ENCODE results near the gene ANKRD28.

Gene ANKRD28

DNA sequence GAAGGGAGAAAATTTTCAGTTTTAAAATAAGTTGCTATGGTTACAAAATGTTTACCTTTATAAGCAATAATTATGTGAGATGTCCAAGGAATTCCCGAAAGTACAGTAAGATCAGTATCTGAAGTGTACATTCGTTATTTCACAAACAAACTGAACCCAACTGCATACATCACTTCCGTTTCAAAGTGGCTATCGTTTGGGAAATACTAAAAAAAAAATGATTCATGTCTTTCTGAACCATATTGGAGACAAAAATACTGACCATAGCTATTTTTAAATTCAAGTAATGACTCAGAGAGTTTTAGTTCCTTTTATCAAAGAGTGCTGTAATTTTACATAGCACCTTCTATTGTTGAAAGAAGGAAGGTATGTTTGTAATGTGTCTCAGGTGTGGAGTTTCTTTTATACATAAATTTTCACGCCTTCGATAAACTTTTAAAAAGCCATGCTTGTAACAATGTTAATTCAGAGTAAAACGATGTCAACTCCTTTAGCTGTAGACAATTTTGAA lies 8.0 kb upstream of the ANKRD28 start:
- Histone ChIP-seq H3K27ac (ENCODE audit: low read depth, low read length, poor library complexity, severe bottlenecking) (no peak overlapping the region), H3K27me3 (ENCODE audit: insufficient read depth, low read length) (no peaks in the 10 kb centered on the region), H3K4me1 (ENCODE audit: insufficient read depth, low read length, severe bottlenecking) (peaks cover 28% of the 10 kb centered on the region), H3K79me2 (ENCODE audit: insufficient read depth, low read length) (peaks cover 64% of the 10 kb centered on the region), H3K9ac (ENCODE audit: low read length) (no peak overlapping the region), H3F3A (ENCODE audit: insufficient read depth, low read length) (no peaks in the 10 kb centered on the region), H3K9me2 (ENCODE audit: low read depth, low read length) (no peaks in the 10 kb centered on the region), H3K9me3 (ENCODE audit: low read length) (no peaks in the 10 kb centered on the region), H2AFZ (ENCODE audit: low read length) (no peak overlapping the region), H4K20me1 (ENCODE audit: insufficient read depth, low read length) (no peaks in the 10 kb centered on the region), H3K4me3 (ENCODE audit: low read depth, low read length, poor library complexity, severe bottlenecking) (no peak overlapping the region), H3K36me3 (ENCODE audit: insufficient read depth, low read length) (peaks cover 4% of the 10 kb centered on the region; the same call in 1 of the 2 replicates), H3K4me2 (ENCODE audit: low read length) (peak overlapping the region; percentile 11; the same call in 1 of the 2 replicates)
- TF ChIP-seq EZH2 (IDR thresholded peaks at IDR 0.05; ENCODE audit: borderline replicate concordance, low read length): no peak
- TF ChIP-seq, protein P1, sequence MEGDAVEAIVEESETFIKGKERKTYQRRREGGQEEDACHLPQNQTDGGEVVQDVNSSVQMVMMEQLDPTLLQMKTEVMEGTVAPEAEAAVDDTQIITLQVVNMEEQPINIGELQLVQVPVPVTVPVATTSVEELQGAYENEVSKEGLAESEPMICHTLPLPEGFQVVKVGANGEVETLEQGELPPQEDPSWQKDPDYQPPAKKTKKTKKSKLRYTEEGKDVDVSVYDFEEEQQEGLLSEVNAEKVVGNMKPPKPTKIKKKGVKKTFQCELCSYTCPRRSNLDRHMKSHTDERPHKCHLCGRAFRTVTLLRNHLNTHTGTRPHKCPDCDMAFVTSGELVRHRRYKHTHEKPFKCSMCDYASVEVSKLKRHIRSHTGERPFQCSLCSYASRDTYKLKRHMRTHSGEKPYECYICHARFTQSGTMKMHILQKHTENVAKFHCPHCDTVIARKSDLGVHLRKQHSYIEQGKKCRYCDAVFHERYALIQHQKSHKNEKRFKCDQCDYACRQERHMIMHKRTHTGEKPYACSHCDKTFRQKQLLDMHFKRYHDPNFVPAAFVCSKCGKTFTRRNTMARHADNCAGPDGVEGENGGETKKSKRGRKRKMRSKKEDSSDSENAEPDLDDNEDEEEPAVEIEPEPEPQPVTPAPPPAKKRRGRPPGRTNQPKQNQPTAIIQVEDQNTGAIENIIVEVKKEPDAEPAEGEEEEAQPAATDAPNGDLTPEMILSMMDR (IDR thresholded peaks at IDR 0.05; ENCODE audit: low read length): no peak

DNA sequence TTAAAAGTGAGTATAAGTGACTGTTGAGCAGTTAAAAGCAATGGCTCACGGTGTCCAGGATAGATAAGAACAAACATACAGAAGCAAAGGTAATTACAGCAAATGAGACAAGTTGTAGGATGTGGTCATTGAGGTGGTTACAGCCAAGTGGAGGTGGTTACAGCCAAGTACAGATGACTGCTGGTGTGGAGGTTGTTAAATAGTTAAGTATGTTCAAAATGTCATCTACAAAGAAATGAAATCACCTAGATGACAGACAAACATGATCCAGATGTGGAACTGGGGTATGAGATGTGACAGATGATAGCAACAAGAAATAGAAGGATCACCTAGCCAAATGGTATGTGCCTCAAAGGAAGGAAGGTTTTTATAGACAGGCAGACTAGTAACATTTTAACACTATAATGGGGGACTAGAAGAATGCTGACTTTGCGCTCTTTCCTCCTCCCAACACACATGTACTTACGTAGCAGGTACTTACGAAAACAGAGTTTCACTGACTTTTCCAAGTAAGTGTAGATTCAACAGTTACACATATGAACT lies 6.8 kb upstream of the ANKRD28 start:
- H3K4me1 ChIP-seq (ENCODE audit: insufficient read depth, low read length, severe bottlenecking): peaks cover 29% of the 10 kb centered on the region
- H4K20me1 ChIP-seq (ENCODE audit: insufficient read depth, low read length): no peaks in the 10 kb centered on the region
- no peak overlapping the region for H3K4me2 ChIP-seq (ENCODE audit: low read length)
- no peaks in the 10 kb centered on the region for H3K27me3 ChIP-seq (ENCODE audit: insufficient read depth, low read length)
- no peak overlapping the region for H3K27ac ChIP-seq (ENCODE audit: low read depth, low read length, poor library complexity, severe bottlenecking)
- no peaks in the 10 kb centered on the region for H3K9me2 ChIP-seq (ENCODE audit: low read depth, low read length)
- no peaks in the 10 kb centered on the region for H3F3A ChIP-seq (ENCODE audit: insufficient read depth, low read length)
- TF ChIP-seq, protein P1 (IDR thresholded peaks at IDR 0.05; ENCODE audit: low read length): no peak
- no peak for TF ChIP-seq EZH2 (IDR thresholded peaks at IDR 0.05; ENCODE audit: borderline replicate concordance, low read length)
- no peaks in the 10 kb centered on the region for H3K9me3 ChIP-seq (ENCODE audit: low read length)
- no peak overlapping the region for H3K9ac ChIP-seq (ENCODE audit: low read length)
- H2AFZ ChIP-seq (ENCODE audit: low read length): no peak overlapping the region
- peaks cover 73% of the 10 kb centered on the region for H3K79me2 ChIP-seq (ENCODE audit: insufficient read depth, low read length)
- H3K36me3 ChIP-seq (ENCODE audit: insufficient read depth, low read length): peaks cover 4% of the 10 kb centered on the region; the same call in 1 of the 2 replicates
- H3K4me3 ChIP-seq (ENCODE audit: low read depth, low read length, poor library complexity, severe bottlenecking): no peak overlapping the region

DNA sequence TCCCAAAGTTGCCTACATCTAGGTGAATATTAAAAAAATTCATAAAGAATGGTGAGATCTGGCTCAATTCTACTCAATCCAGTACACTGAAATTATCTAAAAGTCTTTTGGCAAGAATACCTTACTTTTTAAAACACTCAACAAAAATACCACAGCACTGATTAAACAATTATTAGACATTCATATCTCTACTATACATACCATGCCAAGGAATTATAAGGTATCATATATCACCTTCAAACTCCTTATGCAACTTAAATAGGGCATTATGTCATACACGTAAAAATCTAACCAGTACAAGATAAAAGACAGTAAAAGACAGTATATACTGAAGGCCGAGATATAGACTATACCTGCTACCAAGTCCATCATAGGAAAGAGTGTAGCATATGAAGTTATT lies 6.1 kb upstream of the ANKRD28 start:
- peaks cover 72% of the 10 kb centered on the region for H3K79me2 ChIP-seq (ENCODE audit: insufficient read depth, low read length)
- H3K9me2 ChIP-seq (ENCODE audit: low read depth, low read length): no peaks in the 10 kb centered on the region
- H3K27ac ChIP-seq (ENCODE audit: low read depth, low read length, poor library complexity, severe bottlenecking): no peak overlapping the region
- no peak overlapping the region for H2AFZ ChIP-seq (ENCODE audit: low read length)
- peaks cover 34% of the 10 kb centered on the region for H3K4me1 ChIP-seq (ENCODE audit: insufficient read depth, low read length, severe bottlenecking)
- no peaks in the 10 kb centered on the region for H3K27me3 ChIP-seq (ENCODE audit: insufficient read depth, low read length)
- no peak overlapping the region for H3K9ac ChIP-seq (ENCODE audit: low read length)
- H4K20me1 ChIP-seq (ENCODE audit: insufficient read depth, low read length): no peaks in the 10 kb centered on the region
- H3K9me3 ChIP-seq (ENCODE audit: low read length): no peaks in the 10 kb centered on the region
- no peak for TF ChIP-seq EZH2 (IDR thresholded peaks at IDR 0.05; ENCODE audit: borderline replicate concordance, low read length)
- TF ChIP-seq, protein P1 (IDR thresholded peaks at IDR 0.05; ENCODE audit: low read length): no peak
- H3K4me3 ChIP-seq (ENCODE audit: low read depth, low read length, poor library complexity, severe bottlenecking): no peak overlapping the region
- no peak overlapping the region for H3K4me2 ChIP-seq (ENCODE audit: low read length)
- H3F3A ChIP-seq (ENCODE audit: insufficient read depth, low read length): no peaks in the 10 kb centered on the region
- H3K36me3 ChIP-seq (ENCODE audit: insufficient read depth, low read length): peaks cover 4% of the 10 kb centered on the region; the same call in 1 of the 2 replicates
